Stimulated activated CD8-positive, alpha-beta memory T cell treated with anti-CD3 and anti-CD28 coated beads, Interleukin-2, amount 100 ng/mL, for 1 hour (primary cell): Measurements from ENCODE around the gene C18orf32.
"Not testable (repeated sequence)": the region's sequence is repeated elsewhere in the genome, so short reads cannot be mapped to it uniquely, and the experiment has no call there.

Source experiments
- DNase-seq, 2 donors: peaks; one replicate each; pipeline ENCODE4 v3.0.0-alpha.2; 2020; ENCODE audit warnings: low read depth in 2 of 2

C18orf32 gene

GRCh38 chr18:49467599-49467998 lies 19.4 kb downstream of the C18orf32 start:
- no peak for DNase-seq

- DNase-seq: no peak
Measured at GRCh38 chr18:49467019-49467563, 19.9 kb downstream of the C18orf32 start.

- no peak for DNase-seq
Measured at GRCh38 chr18:49464718-49465598, 22.1 kb downstream of the C18orf32 start.

- DNase-seq: no peak
Measured at GRCh38 chr18:49461602-49461977, 25.4 kb downstream of the C18orf32 start.

GRCh38 chr18:49460976-49461601 lies 25.9 kb downstream of the C18orf32 start:
- DNase-seq: no peak

GRCh38 chr18:49459404-49460171 lies 27.4 kb downstream of the C18orf32 start:
- DNase-seq: no peak

GRCh38 chr18:49457616-49458015 lies 29.4 kb downstream of the C18orf32 start:
- DNase-seq: no peak

GRCh38 chr18:49456794-49457193 lies 30.2 kb downstream of the C18orf32 start:
- DNase-seq: no peak

GRCh38 chr18:49452534-49452933 lies 34.5 kb downstream of the C18orf32 start:
- not testable (repeated sequence) for DNase-seq

- DNase-seq: no peak
Measured at GRCh38 chr18:49447810-49448745, 39.0 kb downstream of the C18orf32 start.

GRCh38 chr18:49446481-49446880 lies 40.6 kb downstream of the C18orf32 start:
- no peak for DNase-seq

GRCh38 chr18:49444581-49444980 lies 42.5 kb downstream of the C18orf32 start:
- DNase-seq: no peak

- no peak for DNase-seq
Measured at GRCh38 chr18:49443837-49444236, 43.2 kb downstream of the C18orf32 start.

GRCh38 chr18:49441338-49441938 lies 45.6 kb downstream of the C18orf32 start:
- no peak for DNase-seq

- DNase-seq: no peak
Measured at GRCh38 chr18:49435170-49435569, 51.9 kb downstream of the C18orf32 start.

- no peak for DNase-seq
Measured at GRCh38 chr18:49432602-49433001, 54.4 kb downstream of the C18orf32 start.

GRCh38 chr18:49431165-49431962 lies 55.7 kb downstream of the C18orf32 start:
- no peak for DNase-seq
